K562 (cell line): ENCODE results near the gene LGALS8. TPM values are rescaled to one million over a fixed set of nuclear protein-coding genes. Genes with fewer than 3 reads are reported as not detected.
A peak's percentile ranks its signal among the peaks of the same experiment; 100 is the strongest.

Experiments
- GTF2E2 ChIP-seq: fragments of 200-800 bp; sonication (Bioruptor generic); IDR thresholded peaks from 2 replicates; pipeline ENCODE4 v1.6.1; 2016; ENCODE audit warnings: missing genetic modification characterization, missing compliant biosample characterization
- MAFG ChIP-seq: fragments of 450-650 bp; conservative IDR thresholded peaks from 2 replicates; pipeline ENCODE4 v1.6.1; 2016; ENCODE audit warnings: missing genetic modification characterization, missing compliant biosample characterization
- MAFK ChIP-seq: IDR thresholded peaks from 2 replicates; pipeline ENCODE4 v1.6.1; 2011; ENCODE audit warnings: low read length, improper control_type of control experiment
- MED1 ChIP-seq: sonication (generic); formaldehyde crosslinking; IDR thresholded peaks from 2 replicates; pipeline ENCODE4 v1.8.1; 2023; ENCODE audit warnings: missing genetic modification reagents, borderline replicate concordance
- MLX ChIP-seq, 2 experiments: fragments of 450-650 bp in 1 of 2; sonication (generic) in 1 of 2; formaldehyde crosslinking; conservative IDR thresholded peaks; 2 replicates each; pipeline versions ENCODE4 v1.4.0 to v1.8.1; 2020 to 2022; ENCODE audit warnings: mild to moderate bottlenecking in 1 of 2, missing genetic modification reagents in 1 of 2
- MTA3 ChIP-seq: fragments of 450-650 bp; formaldehyde crosslinking; IDR thresholded peaks from 2 replicates; pipeline ENCODE4 v1.6.1; 2017; ENCODE audit warnings: mild to moderate bottlenecking, borderline replicate concordance
- NEUROD1 ChIP-seq: fragments of 150-350 bp; IDR thresholded peaks from 2 replicates; pipeline ENCODE4 v1.6.1; 2014; ENCODE audit warnings: borderline replicate concordance, low read length, low read depth; ENCODE audit not compliant: partially characterized antibody
- RBM22 ChIP-seq: fragments of 200-400 bp; formaldehyde crosslinking; IDR thresholded peaks from 2 replicates; pipeline ENCODE4 v1.6.1; 2018; ENCODE audit warnings: low read length, low read depth; ENCODE audit not compliant: poor library complexity, severe bottlenecking
- SAFB ChIP-seq: fragments of 200-400 bp; formaldehyde crosslinking; IDR thresholded peaks from 2 replicates; pipeline ENCODE4 v1.6.1; 2017; ENCODE audit warnings: low read depth, low read length, borderline replicate concordance
- SIN3B ChIP-seq: fragments of 450-650 bp; IDR thresholded peaks from 2 replicates; pipeline ENCODE4 v1.6.1; 2017; ENCODE audit warnings: low read depth, mild to moderate bottlenecking, moderate library complexity
- SMAD1 ChIP-seq: fragments of 150-350 bp; IDR thresholded peaks from 2 replicates; pipeline ENCODE4 v1.6.1; 2014; ENCODE audit warnings: low read length, low read depth; ENCODE audit not compliant: partially characterized antibody
- SMAD4 ChIP-seq: fragments of 250-450 bp; sonication (Bioruptor Pico); conservative IDR thresholded peaks from 2 replicates; pipeline ENCODE4 v1.8.0; 2021; ENCODE audit warnings: inconsistent platforms, mild to moderate bottlenecking, moderate library complexity
- SP2 ChIP-seq: IDR thresholded peaks from 2 replicates; pipeline ENCODE4 v1.6.1; 2011; ENCODE audit warnings: mild to moderate bottlenecking, low read depth, low read length, moderate library complexity; ENCODE audit not compliant: poor library complexity, severe bottlenecking; ENCODE audit errors: extremely low read depth
- SRF ChIP-seq, 2 experiments: fragments of 250-450, 450-650 bp in 1 of 2; sonication (Bioruptor Pico) in 1 of 2; sonication (generic) in 1 of 2; formaldehyde crosslinking; IDR thresholded peaks; 2 replicates each; pipeline versions ENCODE4 v1.5.0 to v1.5.1; 2020 to 2022; ENCODE audit warnings: mild to moderate bottlenecking in 1 of 2, missing genetic modification reagents in 1 of 2
- SUPT5H ChIP-seq: fragments of 450-650 bp; IDR thresholded peaks from 2 replicates; pipeline ENCODE4 v1.6.1; 2016
- TFAM ChIP-seq: fragments of 250-450 bp; sonication (Bioruptor Pico); conservative IDR thresholded peaks from 2 replicates; pipeline ENCODE4 v1.5.0; 2021; ENCODE audit warnings: mild to moderate bottlenecking, moderate library complexity
- ZEB2 ChIP-seq: fragments of 450-650 bp; IDR thresholded peaks from 2 replicates; pipeline ENCODE4 v1.6.1; 2016
- ZKSCAN8 ChIP-seq: fragments of 200-800 bp; sonication (Bioruptor generic); IDR thresholded peaks from 2 replicates; pipeline ENCODE4 v1.6.1; 2016; ENCODE audit warnings: missing genetic modification characterization, missing compliant biosample characterization
- ZNF318 ChIP-seq, 2 experiments: fragments of 450-650 bp; IDR thresholded peaks; 2 replicates each; pipeline ENCODE4 v1.6.1; 2016; ENCODE audit warnings: mild to moderate bottlenecking in 2 of 2, borderline replicate concordance in 1 of 2, low read depth in 1 of 2, moderate library complexity in 1 of 2
- ZNF431 ChIP-seq: sonication (generic); formaldehyde crosslinking; IDR thresholded peaks from 2 replicates; pipeline ENCODE4 v1.8.0; 2022; ENCODE audit warnings: mild to moderate bottlenecking, missing genetic modification reagents
- ZNF436 ChIP-seq: fragments of 250-450, 450-650 bp; sonication (Bioruptor Pico); formaldehyde crosslinking; IDR thresholded peaks from 2 replicates; pipeline ENCODE4 v1.7.0; 2020; ENCODE audit warnings: mild to moderate bottlenecking
- polyA plus RNA-seq, 8 experiments: library from polyadenylated mRNA; depleted of rRNA in 4 of 8; stranded (reverse) in 5 of 8; unstranded in 3 of 8; fragments of >200 nt; fragmentation: Nextera tagmentation in 2 of 8; fragmentation: Illumina TruSeq in 1 of 8; extraction: Ambion mirVana in 2 of 8; extraction: Trizol in 1 of 8; gene quantifications; 2 replicates each; pipeline versions ENCODE4 v1.2.1 to v1.2.3, GENCODE V29; 2011 to 2014; ENCODE audit warnings: inconsistent platforms in 1 of 8, missing spikeins in 1 of 8
- total RNA-seq, 7 experiments: library from RNA; depleted of rRNA in 6 of 7; stranded (reverse); fragments of >200 nt in 6 of 7; fragmentation: Illumina TruSeq in 2 of 7; extraction: Trizol in 2 of 7; gene quantifications; 2 replicates each; pipeline versions ENCODE4 v1.2.1 to v1.2.3, GENCODE V29; 2011 to 2021; ENCODE audit warnings: low replicate concordance in 1 of 7

Gene LGALS8
- total and polyA plus RNA-seq, 9 of the 15 experiments (the other 6 are each of a cell fraction or from before 2014, with no cell fraction given) = 57.4 to 87.7 (median 70.3) TPM

- TF ChIP-seq SIN3B (0 out of 2 replicates have a peak, but pooled peaks have one; percentile 24), MED1 (CRISPR knock-in tag) (no peak), TFAM (CRISPR knock-in tag) (no peak), NEUROD1 (peak; percentile 62), SMAD1 (no peak), SRF (CRISPR knock-in tag; IDR thresholded peaks at IDR 0.05) (peak in 1 of 2 experiments; percentile 65; a peak in 1 of 4 replicates), SP2 (no peak), ZNF431 (CRISPR knock-in tag) (peak; percentile 77; the same call in 1 of the 2 replicates), GTF2E2 (tag) (no peak), ZEB2 (no peak; the same call in 1 of the 2 replicates), RBM22 (no peak), MLX (CRISPR knock-in tag; conservative IDR thresholded peaks at IDR 0.05) (no peak), SMAD4 (peak; percentile 85), MTA3 (peak; percentile 98), ZNF436 (CRISPR knock-in tag) (no peak), MAFK (no peak), SAFB (peak; percentile 58; the same call in 1 of the 2 replicates), ZNF318 (IDR thresholded peaks at IDR 0.05; ENCODE audit: borderline replicate concordance in 1 of 2, low read depth in 1 of 2) (no peak), ZKSCAN8 (CRISPR knock-in tag) (no peak), SUPT5H (peak; percentile 71; the same call in 1 of the 2 replicates), MAFG (no peak)
These were observed at the start of gene LGALS8 (continued) for GRCh38 chr1:236523704-236524141.
